HG03066 (cell line): ENCODE measurements around the gene CACNA1F.

Experiments
- ATAC-seq: cut with Tn5 transposase; IDR thresholded peaks from one replicate; pipeline ENCODE4 v1.9.1; 2021; ENCODE audit warnings: low read depth; ENCODE audit not compliant: unreplicated experiment

CACNA1F gene

DNA sequence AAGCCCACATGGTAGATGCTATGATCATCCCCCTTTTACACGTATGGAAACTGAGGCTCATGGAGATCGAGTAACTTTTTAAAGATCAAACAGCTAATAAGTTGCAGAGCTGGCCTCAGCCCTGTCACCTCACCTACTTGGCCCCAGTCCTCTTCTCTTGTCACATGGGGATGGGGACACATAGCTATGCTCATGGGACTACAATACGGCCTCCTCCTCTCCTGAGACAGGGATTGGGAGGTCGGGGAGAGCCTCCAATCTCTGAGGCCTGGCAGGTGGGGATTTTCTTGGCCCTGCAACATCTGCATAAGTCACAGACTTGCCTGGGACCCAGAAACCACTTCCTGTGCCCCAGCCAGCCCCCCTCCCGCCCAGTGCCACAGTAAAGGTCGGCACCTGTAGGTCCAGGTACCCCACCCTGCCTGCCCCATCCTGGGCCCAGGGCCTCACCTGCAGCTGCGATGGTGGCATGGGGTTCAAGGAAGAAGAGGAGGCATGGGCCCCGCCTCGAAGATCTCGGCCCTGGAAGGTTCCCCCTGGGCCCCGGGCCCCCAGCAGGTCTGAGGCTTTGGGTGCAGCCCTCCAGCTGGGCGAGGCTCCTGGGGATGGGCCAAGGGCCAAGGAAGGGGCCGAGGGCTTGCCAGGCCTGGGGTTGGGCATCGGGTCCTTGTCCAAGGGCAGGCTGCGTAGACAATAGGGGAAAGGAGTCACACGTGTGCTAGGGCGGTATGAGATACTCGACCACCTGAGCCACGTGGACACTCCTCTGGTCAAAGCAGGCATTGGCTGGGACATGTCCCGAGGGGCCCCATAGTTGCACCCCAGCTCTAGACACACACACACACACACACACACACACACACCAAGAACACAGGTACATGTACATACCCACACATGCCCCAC is 25.0 kb upstream of the CACNA1F start:
- ATAC-seq = no peak

DNA sequence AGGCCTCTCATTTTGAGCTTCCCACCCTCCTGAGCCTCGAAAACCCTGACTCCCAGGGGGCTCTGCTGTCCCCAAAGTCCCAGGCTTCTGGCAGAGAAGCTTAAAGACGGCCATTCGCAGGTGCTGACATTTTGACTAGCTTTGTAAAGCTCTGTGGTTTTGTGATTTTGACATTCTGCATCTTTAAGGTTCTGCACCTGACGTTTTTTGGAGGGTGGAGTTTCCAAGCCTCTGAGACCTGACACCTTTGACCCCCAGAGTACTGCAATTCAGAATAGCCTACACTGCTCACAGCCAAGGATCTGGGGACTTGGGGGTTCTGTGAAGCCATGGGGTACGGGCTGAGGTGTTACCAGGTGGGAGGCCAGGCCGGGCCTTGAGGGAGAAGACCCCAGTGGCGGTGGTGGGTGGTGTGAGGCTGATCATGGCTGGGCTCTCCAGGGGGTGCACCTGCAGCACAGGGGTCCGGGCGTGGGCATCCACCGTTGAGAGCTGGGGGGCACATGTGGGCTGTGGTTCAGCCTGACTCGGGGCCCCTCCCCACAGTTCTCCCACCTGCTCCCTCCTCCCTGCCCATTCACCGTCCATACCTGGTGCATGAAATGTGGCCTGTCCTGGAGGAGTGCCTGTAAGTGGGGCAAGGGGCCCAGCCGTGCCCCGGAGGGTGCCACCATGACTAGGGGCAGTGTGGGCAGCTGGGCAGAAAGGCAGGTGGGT is 24.1 kb upstream of the CACNA1F start:
- ATAC-seq = no peak

DNA sequence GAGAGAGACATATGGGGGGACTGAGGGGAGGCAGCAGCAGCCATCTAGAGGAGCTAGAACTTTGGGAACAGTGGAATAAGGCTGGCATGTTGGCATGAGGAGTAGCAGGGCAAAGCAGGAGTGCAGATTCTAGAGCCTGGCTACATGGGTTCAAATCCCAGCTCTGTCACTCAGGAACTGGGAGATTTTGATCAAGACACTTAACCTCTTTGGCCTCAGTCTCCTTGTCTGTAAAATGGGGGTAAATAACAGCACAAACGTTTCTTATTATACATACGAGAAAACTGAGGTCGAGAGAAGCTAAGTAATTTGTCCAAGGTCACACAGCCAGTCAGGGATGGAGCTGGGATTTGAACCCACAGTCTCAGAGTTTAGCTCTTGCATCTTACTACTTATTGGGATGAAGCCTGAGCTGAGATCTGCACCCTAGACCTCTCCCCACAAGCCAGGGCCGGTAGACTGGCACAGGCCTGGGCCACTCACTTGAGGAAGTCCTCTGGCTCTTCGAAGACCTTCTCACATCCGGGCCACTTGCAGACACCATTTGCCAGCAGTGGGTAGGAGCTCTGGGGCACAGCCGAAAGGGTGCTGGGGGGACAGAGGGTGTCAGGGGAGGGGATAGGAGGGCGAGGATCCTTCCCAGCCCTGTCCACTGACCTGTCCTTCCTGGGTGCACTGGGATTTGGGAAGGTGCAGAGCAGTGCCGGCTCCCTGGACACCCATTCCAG is 23.3 kb upstream of the CACNA1F start:
- no peak for ATAC-seq

- no peak for ATAC-seq
Observed at GRCh38 chrX:49254639-49255038, 21.5 kb upstream of the CACNA1F start.

DNA sequence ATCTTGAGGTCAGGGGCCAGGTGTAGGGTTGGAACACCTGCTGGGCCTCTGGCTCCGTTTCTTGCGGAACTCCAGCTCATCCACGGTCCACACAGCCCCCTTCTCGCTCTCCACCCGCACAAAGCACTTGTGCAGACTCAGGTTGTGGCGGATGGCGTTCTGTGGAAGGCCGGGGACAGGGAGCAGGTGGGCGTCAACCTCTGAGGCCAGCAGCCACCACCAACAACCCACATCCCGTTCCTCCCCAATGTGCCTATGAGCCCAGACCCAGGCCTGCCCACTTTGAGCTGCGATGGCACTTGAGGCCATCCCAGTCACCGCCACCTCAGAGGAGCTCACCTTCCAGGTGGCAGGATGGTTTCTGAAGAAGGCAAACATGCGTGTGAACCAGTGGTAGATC is 18.2 kb upstream of the CACNA1F start:
- ATAC-seq = no peak

DNA sequence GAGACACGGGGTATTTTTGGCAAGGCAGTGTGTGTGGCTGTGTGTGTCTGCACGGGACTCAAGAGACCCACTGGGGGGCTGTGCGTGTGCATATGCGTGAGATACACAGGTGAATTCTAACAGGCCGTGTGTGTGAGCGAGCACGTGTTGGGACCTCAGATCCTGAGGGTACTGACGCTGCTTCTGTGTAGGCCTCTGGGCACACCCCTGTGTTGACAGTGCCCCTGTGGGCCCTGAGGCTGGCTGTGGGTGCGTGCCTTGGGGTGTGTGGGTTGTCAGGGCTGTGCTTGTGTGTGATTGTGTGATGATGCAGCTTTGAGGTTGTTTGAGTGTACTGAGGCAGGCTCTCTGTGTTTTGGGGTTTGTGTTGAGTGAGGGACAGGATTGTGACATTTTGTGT is 17.4 kb upstream of the CACNA1F start:
- ATAC-seq = no peak

DNA sequence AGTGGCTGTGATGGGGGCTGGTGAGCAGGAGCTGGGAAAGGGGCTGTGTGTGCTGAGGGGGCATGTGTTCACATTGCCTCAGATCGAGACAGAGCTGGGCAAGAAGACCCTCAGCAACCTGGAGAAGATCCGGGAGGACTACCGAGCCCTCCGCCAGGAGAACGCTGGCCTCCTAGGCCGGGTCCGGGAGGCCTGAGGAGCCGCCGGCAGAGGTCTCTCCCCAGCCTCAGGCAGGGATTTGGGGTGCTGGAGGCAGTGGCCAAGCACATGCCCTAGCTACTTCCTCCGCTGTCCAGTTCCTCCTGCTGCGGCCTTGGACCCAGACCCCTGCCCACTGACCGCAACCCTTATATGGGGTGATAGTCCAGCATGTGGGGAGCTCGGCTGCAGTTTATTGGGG is 16.9 kb upstream of the CACNA1F start:
- no peak for ATAC-seq

DNA sequence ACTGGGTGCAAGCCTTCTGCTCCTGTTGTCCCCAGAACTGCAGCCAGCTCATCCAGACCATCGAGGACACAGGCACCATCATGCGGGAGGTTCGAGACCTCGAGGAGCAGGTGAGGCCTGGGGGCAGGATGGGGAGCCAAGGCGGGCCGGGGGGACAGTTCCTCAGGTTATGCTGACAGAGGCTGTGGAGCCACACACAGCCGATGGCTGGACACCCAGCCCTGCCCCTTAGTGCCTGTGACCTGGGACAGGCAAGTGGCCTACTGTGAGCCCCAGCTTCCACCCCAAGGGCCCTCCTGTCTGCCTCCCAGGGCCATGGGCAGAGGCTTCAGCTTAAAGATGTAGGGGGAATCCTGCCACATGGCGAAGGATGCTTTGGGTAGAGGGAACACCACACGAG is 16.5 kb upstream of the CACNA1F start:
- no peak for ATAC-seq

- no peak for ATAC-seq
Observed at GRCh38 chrX:49249071-49249470, 15.9 kb upstream of the CACNA1F start.

DNA sequence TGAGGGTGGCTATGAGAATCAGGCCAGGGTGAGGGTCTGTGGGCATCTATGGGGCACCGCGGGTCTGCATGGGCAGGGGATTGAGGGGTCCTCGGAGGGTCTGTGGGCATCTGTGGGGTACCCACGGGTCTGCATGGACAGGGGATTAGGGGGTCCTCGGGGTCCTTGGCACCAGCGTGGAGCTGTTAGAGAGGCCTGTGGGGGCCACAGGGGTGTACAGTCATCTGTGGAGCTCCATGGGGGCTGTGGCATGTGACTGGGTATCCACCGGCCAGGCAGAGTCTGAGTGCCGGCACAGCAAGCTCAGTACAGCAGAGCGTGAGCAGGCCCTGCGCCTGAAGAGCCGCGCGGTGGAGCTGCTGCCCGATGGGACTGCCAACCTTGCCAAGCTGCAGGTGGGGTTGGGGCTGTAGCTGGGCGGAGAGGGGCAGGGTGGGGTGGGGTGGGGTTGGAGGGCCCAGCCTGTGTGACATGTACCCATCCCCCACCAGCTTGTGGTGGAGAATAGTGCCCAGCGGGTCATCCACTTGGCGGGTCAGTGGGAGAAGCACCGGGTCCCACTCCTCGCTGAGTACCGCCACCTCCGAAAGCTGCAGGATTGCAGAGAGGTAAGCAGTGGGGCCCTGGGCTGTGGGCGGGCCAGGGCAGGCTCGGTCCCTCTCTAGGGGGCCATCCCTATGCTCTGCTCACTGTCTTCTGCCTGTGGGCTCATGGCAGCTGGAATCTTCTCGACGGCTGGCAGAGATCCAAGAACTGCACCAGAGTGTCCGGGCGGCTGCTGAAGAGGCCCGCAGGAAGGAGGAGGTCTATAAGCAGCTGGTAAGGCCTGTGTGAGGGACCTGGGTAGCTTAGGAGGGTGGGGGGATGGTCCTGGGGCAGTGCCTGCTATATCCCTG is 15.0 kb upstream of the CACNA1F start:
- no peak for ATAC-seq

DNA sequence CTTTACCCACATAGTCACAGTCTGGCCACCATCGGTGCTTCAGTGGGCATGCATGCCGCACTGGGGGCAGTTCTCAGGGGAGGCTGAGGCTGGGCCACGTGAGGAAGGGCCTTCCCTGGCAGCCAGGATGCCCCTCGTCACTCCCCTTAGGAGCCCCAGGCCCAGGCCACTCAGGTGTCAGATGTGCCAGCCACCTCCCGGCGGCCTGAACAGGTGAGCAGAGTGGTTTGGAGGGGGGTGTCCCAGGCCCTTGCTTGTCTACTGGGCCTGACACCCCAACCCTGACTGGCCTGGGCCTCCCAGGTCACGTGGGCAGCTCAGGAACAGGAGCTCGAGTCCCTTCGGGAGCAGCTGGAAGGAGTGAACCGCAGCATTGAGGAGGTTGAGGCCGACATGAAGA is 14.2 kb upstream of the CACNA1F start:
- no peak for ATAC-seq

GRCh38 chrX:49246541-49246940 is 13.4 kb upstream of the CACNA1F start:
- no peak for ATAC-seq

DNA sequence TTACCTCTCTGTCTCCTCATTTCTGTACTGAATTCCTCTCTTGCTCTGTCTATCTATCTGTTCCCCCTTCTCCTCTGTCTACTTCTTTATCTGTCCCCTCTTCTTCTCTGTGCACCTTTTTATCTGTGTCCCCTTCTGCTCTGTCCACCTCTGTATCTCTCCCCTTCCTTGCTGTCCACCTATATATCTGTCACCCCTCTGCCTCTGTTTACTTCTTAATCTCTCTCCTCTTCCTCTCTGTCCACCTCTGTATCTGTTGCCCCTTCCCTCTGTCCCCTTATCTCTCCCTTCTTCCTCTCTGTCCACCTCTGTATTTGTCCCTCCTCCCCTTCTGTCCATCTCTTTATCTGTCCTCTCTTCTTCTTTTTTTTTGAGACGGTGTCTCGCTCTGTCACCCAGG is 11.1 kb upstream of the CACNA1F start:
- ATAC-seq = no peak

DNA sequence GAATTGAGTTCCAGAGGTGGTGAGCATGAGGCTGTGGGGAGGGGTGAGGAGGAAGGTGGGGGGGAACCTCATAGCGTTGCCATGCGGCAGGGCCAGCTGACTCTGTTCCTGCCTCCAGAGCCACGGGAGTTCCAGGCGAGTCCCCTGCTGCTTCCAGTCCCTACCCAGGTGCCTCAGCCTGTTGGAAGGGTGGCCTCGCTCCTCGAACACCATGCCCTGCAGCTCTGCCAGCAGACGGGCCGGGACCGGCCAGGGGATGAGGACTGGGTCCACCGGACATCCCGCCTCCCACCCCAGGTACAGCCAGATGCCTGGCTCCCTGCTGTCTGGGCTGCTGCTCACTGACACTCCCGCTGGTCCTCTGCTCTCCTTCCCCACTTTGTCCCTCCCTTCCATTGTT is 10.0 kb upstream of the CACNA1F start:
- no peak for ATAC-seq

DNA sequence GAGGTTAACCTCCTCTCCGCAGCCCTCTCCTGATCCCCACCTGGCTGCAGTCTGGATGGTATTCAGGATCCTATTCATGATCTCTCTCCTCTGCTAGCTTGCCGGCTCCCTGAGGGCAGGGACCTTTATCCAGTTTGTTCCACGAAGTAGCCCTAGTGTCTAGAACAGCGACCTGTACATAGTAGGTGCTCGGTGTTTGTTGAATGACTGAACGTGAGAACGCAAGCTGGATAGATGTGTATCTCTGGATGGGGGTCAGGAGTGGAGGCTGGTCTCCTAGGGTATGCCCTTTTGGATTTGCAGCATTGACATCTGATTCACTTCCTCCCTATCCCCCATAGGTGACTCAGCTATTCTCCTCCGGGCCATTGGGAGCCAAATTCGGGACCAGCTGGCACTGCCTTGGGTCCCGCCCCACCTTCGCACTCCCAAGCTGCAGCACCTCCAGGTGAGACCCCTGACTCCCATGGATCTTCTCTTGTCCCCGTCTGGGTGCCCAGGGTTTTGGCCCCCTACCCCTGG is 9.5 kb upstream of the CACNA1F start:
- ATAC-seq = no peak

GRCh38 chrX:49238735-49239134 is 5.6 kb upstream of the CACNA1F start:
- no peak for ATAC-seq

DNA sequence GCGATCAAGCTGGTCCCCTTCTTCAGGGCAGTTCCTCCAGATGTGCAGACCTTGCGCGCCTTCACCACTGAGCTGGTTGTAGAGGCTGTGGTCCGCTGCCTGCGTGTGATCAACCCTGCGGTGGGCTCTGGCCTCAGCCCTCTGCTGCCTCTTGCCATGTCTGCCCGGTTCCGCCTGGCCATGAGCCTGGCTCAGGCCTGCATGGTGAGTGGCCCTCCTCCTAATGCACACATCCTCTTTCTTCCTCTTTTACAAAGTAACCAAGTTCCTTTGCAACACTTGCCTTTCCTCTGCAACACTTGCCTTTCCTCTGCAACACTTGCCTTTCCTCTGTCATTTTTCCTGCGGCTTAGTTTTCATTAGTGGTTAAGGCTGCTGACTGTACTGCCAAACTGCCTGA is 3.9 kb upstream of the CACNA1F start:
- ATAC-seq = no peak

DNA sequence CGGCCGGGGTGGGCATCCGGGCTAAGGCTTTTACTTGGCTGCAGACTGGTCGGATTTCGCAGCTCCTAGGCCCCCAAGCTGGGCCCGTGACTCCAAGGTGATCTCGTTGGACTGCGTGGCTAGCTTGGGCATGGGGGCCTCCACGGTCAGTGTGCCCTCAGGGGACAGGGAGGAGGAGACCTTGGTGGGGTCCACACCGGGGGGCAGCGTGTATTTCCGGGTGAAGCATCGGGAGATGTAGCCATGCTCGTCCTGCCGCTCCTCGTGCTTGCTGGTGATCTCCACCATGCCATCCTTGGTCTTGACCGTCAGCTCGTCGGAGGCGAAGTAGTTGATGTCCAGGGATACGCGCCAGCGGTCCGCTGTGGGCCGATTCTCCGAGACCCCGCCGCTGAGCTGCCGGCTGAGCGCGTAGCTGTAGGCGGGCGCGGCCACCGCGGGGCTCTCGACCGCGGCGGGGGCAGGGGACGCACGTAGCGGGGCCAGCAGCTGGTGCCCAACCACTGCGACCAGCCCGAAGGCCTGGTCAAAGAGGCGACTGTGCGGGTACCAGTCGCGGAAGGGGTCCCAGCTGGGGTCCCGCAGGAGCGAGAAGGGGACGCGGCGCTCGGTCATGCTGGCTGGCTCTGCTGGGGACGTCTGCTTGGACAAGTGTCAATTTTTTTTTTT is 881 bp upstream of the CACNA1F start:
- ATAC-seq = no peak

GRCh38 chrX:49232525-49232924 is 615 bp downstream of the CACNA1F start:
- no peak for ATAC-seq
